ENCODE results near the gene ZNF787. TPM values are rescaled to one million over a fixed set of nuclear protein-coding genes. Genes with fewer than 3 reads are reported as not detected.

Gene ZNF787
- total and polyA plus RNA-seq, 9 donors = 3.0 to 36.8 (median 25.8) TPM

GRCh38 chr19:56162258-56162657, 41.2 kb upstream of the ZNF787 start:
- no peak for TF ChIP-seq CTCF (IDR thresholded peaks at IDR 0.05)
- no peak for TF ChIP-seq POLR2A (IDR thresholded peaks at IDR 0.05)
- no peak for TF ChIP-seq EP300 (IDR thresholded peaks at IDR 0.05)
- Histone ChIP-seq H3K4me3 (no peak overlapping the region), H3K36me3 (no peaks in the 10 kb centered on the region), H3K27me3 (no peaks in the 10 kb centered on the region), H3K27ac (no peak overlapping the region), H3K4me1 (ENCODE audit: insufficient read depth) (no peaks in the 10 kb centered on the region), H3K9me3 (no peaks in the 10 kb centered on the region)
- no peak for DNase-seq
- intact Hi-C loops (cut with DNase I) = no loop called here
- WGBS, 3 donors = 41 to 65% (median 45%) methylated on average over 9 of the region's 9 CpGs

- Histone ChIP-seq H3K4me3 (no peak overlapping the region), H3K27me3 (no peaks in the 10 kb centered on the region), H3K27ac (no peak overlapping the region), H3K36me3 (no peaks in the 10 kb centered on the region), H3K9me3 (no peaks in the 10 kb centered on the region), H3K4me1 (ENCODE audit: insufficient read depth) (no peaks in the 10 kb centered on the region)
- intact Hi-C loops (cut with DNase I) = no loop called here
- DNase-seq = no peak
- 88 to 89% (median 89%) methylated on average over 11 of the region's 11 CpGs for WGBS, 3 donors
- TF ChIP-seq EP300 (IDR thresholded peaks at IDR 0.05) (no peak), POLR2A (IDR thresholded peaks at IDR 0.05) (no peak), CTCF (IDR thresholded peaks at IDR 0.05) (no peak)
Measured at GRCh38 chr19:56161534-56161933, 40.4 kb upstream of the ZNF787 start.

- 94 to 97% (median 95%) methylated on average over 68 to 69 of the region's 69 CpGs for WGBS, 3 donors
- no peak overlapping the region for H3K27ac ChIP-seq
- H3K9me3 ChIP-seq = no peaks in the 10 kb centered on the region
- no peaks in the 10 kb centered on the region for H3K36me3 ChIP-seq
- no peaks in the 10 kb centered on the region for H3K27me3 ChIP-seq
- DNase-seq = no peak
- H3K4me1 ChIP-seq (ENCODE audit: insufficient read depth) = no peaks in the 10 kb centered on the region
- intact Hi-C loops (cut with DNase I) = loop anchor here in 2 of 4 donors (5.0 kb wide), 2 partner anchors 47 to 52 kb away; no protein-coding TSS in a partner anchor
- no peak for TF ChIP-seq POLR2A (IDR thresholded peaks at IDR 0.05)
- no peak for TF ChIP-seq EP300 (IDR thresholded peaks at IDR 0.05)
- TF ChIP-seq CTCF (IDR thresholded peaks at IDR 0.05) = no peak
- H3K4me3 ChIP-seq = no peak overlapping the region
Measured at GRCh38 chr19:56159622-56160271, 38.7 kb upstream of the ZNF787 start.

GRCh38 chr19:56159009-56159559, 38.0 kb upstream of the ZNF787 start:
- 88 to 94% (median 93%) methylated on average over 9 of the region's 9 CpGs for WGBS, 3 donors
- Histone ChIP-seq H3K9me3 (no peaks in the 10 kb centered on the region), H3K36me3 (no peaks in the 10 kb centered on the region), H3K27ac (no peak overlapping the region), H3K4me1 (ENCODE audit: insufficient read depth) (no peaks in the 10 kb centered on the region), H3K27me3 (no peaks in the 10 kb centered on the region), H3K4me3 (no peak overlapping the region)
- intact Hi-C loops (cut with DNase I) = loop anchor here in 2 of 4 donors (5.0 kb wide), 2 partner anchors 47 to 52 kb away; no protein-coding TSS in a partner anchor
- no peak for DNase-seq
- TF ChIP-seq EP300 (IDR thresholded peaks at IDR 0.05) = no peak

- H3K36me3 ChIP-seq = no peaks in the 10 kb centered on the region
- WGBS, 3 donors = 91 to 94% (median 93%) methylated on average over 15 to 16 of the region's 16 CpGs
- H3K9me3 ChIP-seq = no peaks in the 10 kb centered on the region
- H3K27me3 ChIP-seq = no peaks in the 10 kb centered on the region
- H3K27ac ChIP-seq = no peak overlapping the region
- DNase-seq = no peak
- no peak overlapping the region for H3K4me3 ChIP-seq
- intact Hi-C loops (cut with DNase I) = loop anchor here in 2 of 4 donors (5.0 kb wide), 2 partner anchors 46 to 51 kb away; no protein-coding TSS in a partner anchor
- H3K4me1 ChIP-seq (ENCODE audit: insufficient read depth) = no peaks in the 10 kb centered on the region
- TF ChIP-seq POLR2A (IDR thresholded peaks at IDR 0.05) (no peak), EP300 (IDR thresholded peaks at IDR 0.05) (no peak), CTCF (IDR thresholded peaks at IDR 0.05) (no peak)
Measured at GRCh38 chr19:56158170-56158757, 37.2 kb upstream of the ZNF787 start.

Measured in ovary (tissue), 9 donors.